Middle frontal gyrus (tissue), 1 donor: Measurements from ENCODE around the gene COG5.

Source experiments
- DNase-seq: peaks from one replicate; pipeline ENCODE4 v3.0.0-alpha.2; 2015; ENCODE audit warnings: low spot score; ENCODE audit errors: extremely low spot score

Gene COG5

GRCh38 chr7:107505997-107506673 is 57.6 kb downstream of the COG5 start:
- no peak for DNase-seq

- DNase-seq = no peak
These were observed 58.4 kb downstream of the COG5 start for GRCh38 chr7:107505362-107505761.

GRCh38 chr7:107503687-107504086 is 60.0 kb downstream of the COG5 start:
- DNase-seq = no peak

GRCh38 chr7:107502797-107503196 is 60.9 kb downstream of the COG5 start:
- DNase-seq = no peak

GRCh38 chr7:107502154-107502553 is 61.6 kb downstream of the COG5 start:
- no peak for DNase-seq

GRCh38 chr7:107501593-107501992 is 62.1 kb downstream of the COG5 start:
- DNase-seq = no peak

- no peak for DNase-seq
These were observed 64.0 kb downstream of the COG5 start for GRCh38 chr7:107499731-107500130.

- DNase-seq = no peak
These were observed 68.2 kb downstream of the COG5 start for GRCh38 chr7:107495516-107495915.

- DNase-seq = no peak
These were observed 68.8 kb downstream of the COG5 start for GRCh38 chr7:107494884-107495283.

GRCh38 chr7:107494315-107494751 is 69.4 kb downstream of the COG5 start:
- DNase-seq = no peak

- DNase-seq = no peak
These were observed 70.8 kb downstream of the COG5 start for GRCh38 chr7:107492875-107493274.

- DNase-seq = no peak
These were observed 77.7 kb downstream of the COG5 start for GRCh38 chr7:107486041-107486440.

- no peak for DNase-seq
These were observed 81.1 kb downstream of the COG5 start for GRCh38 chr7:107482571-107482970.

GRCh38 chr7:107480932-107481331 is 82.8 kb downstream of the COG5 start:
- no peak for DNase-seq

- no peak for DNase-seq
These were observed 84.4 kb downstream of the COG5 start for GRCh38 chr7:107479303-107479702.

- DNase-seq = no peak
These were observed 89.6 kb downstream of the COG5 start for GRCh38 chr7:107474104-107474521.

- no peak for DNase-seq
These were observed 91.6 kb downstream of the COG5 start for GRCh38 chr7:107472116-107472515.

- no peak for DNase-seq
These were observed 92.2 kb downstream of the COG5 start for GRCh38 chr7:107471292-107472070.

GRCh38 chr7:107469929-107470328 is 93.8 kb downstream of the COG5 start, which contains the start of gene GPR22:
TSS of gene GPR22 (plus strand) at chr7:107470057. CDS start at chr7:107474061, 4,004 bp downstream.
- peak; percentile 65 for DNase-seq

- DNase-seq = no peak
These were observed 94.9 kb downstream of the COG5 start for GRCh38 chr7:107468824-107469223.

GRCh38 chr7:107467972-107468371 is 95.7 kb downstream of the COG5 start:
- DNase-seq = no peak

- DNase-seq = no peak
These were observed 99.0 kb downstream of the COG5 start for GRCh38 chr7:107464666-107465226.
